ENCODE data around the gene TMEM179.
"Not testable (repeated sequence)": the region's sequence is repeated elsewhere in the genome, so short reads cannot be mapped to it uniquely, and the experiment has no call there.

TMEM179 gene

GRCh38 chr14:104637546-104638003, 33.0 kb upstream of the TMEM179 start:
- DNase-seq (ENCODE audit: low read depth, low spot score): no peak

DNA sequence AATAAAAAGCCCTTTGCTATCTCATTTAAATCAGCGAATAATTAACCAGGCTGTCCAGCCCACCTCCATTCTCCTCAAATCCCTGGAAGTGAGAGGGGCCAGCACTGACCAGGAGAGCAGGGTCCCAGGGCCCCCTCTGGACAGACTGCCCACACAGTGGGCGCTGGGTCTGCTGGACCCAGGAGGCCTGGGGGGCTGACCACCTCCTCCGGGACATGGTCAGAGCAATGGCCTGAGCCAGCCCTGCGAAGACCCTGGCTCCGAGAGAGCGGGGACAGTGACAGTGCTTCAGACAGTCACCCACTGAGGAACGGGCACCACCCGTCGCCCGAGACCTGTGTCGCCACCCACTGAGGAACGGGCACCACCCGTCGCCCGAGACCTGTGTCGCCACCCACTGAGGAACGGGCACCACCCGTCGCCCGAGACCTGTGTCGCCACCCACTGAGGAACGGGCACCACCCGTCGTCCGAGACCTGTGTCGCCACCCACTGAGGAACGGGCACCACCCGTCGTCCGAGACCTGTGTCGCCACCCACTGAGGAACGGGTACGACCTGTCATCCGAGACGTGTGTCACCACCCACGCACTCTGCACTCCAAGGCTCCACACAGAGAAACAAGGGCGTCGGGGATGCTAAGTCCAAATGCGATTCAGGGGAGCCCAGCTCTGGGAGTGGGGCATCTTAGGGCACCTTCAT, 32.4 kb upstream of the TMEM179 start:
- DNase-seq (ENCODE audit: low read depth, low spot score): not testable (repeated sequence)

DNA sequence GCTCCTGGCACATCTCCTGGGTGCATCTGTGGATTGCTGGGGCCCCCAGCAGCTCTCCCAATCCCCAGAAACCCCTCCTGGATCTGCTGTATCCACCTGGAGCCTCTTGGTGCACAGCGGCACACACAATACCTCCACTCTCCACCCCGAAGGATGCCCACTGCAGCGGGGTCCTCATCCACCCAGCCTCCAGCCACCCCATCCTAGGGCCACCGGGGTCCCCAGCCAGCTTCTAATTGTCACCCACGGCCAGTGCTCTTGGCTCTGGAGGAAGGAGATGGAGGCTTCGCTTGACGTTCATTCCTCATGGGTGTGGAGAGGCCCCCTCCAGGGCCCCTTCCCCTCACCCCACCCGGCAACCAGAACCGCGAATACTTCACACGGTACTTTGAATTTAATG, 31.6 kb upstream of the TMEM179 start:
- DNase-seq (ENCODE audit: low read depth, low spot score): no peak

GRCh38 chr14:104635717-104636116, 31.1 kb upstream of the TMEM179 start:
- no peak for DNase-seq (ENCODE audit: low read depth, low spot score)

- DNase-seq (ENCODE audit: low read depth, low spot score): no peak
These were observed 30.5 kb upstream of the TMEM179 start for GRCh38 chr14:104634886-104635570.

GRCh38 chr14:104634138-104634760, 29.7 kb upstream of the TMEM179 start:
- no peak for DNase-seq (ENCODE audit: low read depth, low spot score)

DNA sequence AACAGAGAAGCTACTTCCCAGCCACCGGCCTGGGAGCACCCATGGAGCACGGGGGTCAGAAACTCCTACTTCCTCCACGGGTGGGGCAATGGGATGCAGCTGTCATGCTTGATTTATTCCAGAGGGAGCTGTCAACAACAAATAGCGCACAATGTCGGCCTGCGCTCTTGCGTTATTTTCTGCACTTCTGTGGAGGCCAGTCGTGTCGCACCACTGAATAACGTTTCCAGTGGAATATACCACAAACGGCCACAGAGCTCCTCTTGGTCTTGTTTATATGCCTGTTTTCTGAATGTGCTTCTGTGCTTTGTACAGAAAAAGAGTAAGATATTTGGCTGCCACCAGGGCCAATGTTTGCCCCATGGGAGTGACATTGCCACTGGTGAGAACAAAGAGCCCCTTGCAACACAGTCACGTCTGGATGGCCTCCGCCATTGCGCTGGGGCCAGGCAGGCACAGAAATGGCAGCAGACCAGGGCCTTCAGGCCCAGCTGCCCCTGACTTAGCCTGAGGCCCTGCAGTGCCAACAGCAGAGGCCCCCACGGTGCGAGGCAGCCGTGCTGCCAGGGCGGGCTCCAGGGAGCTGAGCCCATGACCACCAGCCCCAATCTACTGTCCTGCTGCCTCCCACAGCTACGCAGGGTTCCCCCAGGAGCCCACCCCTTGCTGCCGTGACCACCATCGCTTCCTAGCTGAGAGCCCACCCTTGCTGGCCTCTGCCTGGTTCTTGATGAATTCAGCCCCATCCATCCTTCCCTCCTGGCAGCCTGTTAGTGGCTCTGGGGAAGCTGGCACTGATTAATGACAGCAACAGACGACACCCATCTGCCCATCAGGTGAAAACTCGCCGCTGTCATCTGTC, 28.9 kb upstream of the TMEM179 start:
- no peak for DNase-seq (ENCODE audit: low read depth, low spot score)

GRCh38 chr14:104632781-104633180, 28.2 kb upstream of the TMEM179 start:
- DNase-seq (ENCODE audit: low read depth, low spot score): no peak

- no peak for DNase-seq (ENCODE audit: low read depth, low spot score)
These were observed 20.4 kb upstream of the TMEM179 start for GRCh38 chr14:104624939-104625338.

GRCh38 chr14:104614126-104614812, 9.7 kb upstream of the TMEM179 start:
- DNase-seq (ENCODE audit: low read depth, low spot score): no peak

DNA sequence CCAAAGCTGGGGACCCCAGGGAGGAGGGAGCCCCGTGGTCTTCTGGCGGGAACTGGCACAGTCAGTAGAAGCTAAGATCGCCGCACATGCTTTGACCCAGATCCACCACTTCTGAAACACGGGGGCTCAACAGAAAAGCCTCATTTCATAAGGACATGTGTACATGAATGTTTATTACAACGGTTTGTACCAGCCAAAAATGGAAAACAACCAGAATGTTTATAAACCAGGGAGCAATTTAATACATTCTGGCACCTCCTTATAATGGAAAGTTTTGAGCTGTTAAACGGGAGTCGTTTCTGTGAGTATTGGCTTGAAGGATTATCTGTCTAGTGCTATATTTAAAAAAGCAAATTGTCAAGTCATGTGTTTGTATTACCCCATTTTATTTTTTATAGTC, 7.3 kb upstream of the TMEM179 start:
- DNase-seq (ENCODE audit: low read depth, low spot score): no peak

GRCh38 chr14:104610749-104611310, 6.3 kb upstream of the TMEM179 start:
- DNase-seq (ENCODE audit: low read depth, low spot score): no peak

GRCh38 chr14:104609666-104610065, 5.1 kb upstream of the TMEM179 start:
- no peak for DNase-seq (ENCODE audit: low read depth, low spot score)

DNA sequence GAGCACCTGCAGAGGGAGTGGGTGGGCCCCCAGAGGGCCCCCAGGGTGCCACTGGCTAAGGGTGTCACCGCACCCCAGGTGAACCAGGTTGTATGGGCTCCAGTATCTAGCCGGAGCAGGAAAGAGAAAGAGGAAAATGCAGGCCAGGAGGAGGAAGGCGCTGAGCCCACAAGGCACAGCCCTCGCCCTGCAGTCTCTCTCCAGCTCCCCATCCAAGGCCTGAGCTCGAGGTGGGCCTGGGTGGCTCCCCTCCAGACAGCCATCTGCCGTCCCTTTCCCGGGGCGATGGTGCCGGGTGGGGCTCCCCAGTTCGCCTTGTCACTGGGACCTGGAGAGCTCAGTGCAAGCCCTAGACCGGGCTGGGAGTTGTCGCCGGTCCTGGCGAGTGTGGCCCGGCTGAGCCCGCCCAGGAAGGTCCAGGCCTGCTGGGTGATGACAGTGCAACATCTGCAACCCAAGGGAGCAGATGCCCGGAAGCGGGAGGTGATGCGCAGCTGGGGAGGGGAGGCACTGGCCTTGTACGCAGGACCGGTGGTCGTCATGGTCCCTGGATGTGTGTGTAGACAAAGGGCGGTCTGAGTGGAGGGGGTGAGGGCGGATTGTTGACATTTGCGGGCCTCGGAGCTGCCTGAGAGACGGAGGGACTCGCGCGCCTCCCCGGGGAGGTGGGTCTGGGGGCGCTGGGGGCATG, 716 bp downstream of the TMEM179 start:
- DNase-seq (ENCODE audit: low read depth, low spot score): no peak

DNA sequence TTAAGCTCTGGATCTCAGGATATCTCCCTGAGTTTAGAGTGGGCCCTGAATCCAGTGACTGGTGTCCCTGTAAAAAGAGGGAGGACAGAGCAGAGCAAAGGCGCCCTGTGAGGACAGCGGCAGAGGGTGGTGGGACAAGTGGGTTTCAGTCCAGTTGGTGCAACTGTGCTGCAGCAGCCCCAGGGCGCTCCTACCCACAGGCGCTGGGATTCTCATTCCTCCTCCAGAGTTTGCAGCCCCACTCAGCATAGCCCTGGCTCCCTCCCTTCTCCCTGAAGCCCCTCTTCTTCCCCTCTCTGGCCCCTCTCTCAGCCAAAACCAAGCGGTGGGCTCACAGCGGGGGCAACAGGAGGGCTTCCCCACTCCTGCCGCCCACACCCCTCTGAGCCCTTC, 1.6 kb downstream of the TMEM179 start:
- no peak for DNase-seq (ENCODE audit: low read depth, low spot score)

GRCh38 chr14:104602315-104602932, 2.1 kb downstream of the TMEM179 start:
- no peak for DNase-seq (ENCODE audit: low read depth, low spot score)

DNA sequence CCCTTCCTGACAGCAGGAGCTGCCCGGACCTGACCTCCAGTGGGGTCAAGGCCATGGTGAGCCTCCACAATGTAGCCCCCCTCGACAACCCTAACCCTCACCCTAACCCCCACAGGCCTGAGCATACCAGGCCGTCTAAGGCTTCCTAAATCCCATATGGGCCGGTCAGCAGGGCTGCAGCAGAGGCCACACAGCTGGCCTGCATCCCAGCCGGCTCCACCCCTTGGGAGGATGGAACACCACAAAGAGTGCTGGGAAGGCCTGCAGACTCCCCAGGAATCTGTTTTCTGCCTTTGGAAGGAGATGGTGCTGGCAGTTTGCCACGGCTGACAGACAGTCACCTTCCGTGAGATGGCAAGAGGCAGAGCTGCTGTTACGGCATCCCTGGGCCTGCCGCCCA, 2.8 kb downstream of the TMEM179 start:
- DNase-seq (ENCODE audit: low read depth, low spot score): no peak

- no peak for DNase-seq (ENCODE audit: low read depth, low spot score)
These were observed 3.8 kb downstream of the TMEM179 start for GRCh38 chr14:104600805-104601204.

- DNase-seq (ENCODE audit: low read depth, low spot score): no peak
These were observed 4.4 kb downstream of the TMEM179 start for GRCh38 chr14:104600141-104600643.

GRCh38 chr14:104599446-104599845, 5.1 kb downstream of the TMEM179 start:
- no peak for DNase-seq (ENCODE audit: low read depth, low spot score)
